Measurements from ENCODE around the gene DHODH. TPM values are rescaled to one million over a fixed set of nuclear protein-coding genes. Genes with fewer than 3 reads are reported as not detected.
A peak's percentile ranks its signal among the peaks of the same experiment; 100 is the strongest.

Gene DHODH
- total RNA-seq, 1 experiment from 2014 or later, result 4.6 TPM

DNA sequence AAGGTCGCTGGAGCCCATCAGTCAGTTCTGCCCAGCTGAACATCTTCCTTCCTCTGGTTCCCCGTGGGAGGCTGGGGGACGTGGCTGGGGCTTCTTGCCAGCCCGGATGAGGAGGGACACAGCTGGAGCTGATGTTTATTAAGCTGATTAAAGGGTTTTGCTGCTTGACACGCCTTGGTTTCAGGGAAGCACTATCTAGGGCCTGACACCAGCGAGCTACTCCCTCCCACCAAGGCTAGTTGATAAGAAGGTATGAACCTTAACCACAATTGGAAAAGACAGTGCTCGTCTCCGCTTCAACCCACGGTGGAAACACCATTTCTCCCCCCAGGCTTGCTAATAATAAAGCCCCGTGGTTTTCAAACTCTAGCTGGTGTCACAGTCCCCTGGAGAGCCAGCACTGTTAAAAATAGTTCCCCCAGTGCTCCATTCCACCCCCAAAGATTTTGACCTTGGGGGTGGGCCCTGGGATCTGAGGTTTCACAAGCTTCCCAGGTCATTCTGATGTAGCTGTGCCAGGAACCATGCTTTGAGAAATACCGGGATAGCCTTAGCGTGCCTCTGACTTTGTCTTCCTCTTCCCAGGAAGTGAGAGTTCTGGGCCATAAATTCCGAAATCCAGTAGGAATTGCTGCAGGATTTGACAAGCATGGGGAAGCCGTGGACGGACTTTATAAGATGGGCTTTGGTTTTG is 5.5 kb downstream of the DHODH start:
- no peak for DNase-seq (ENCODE audit: low spot score)

DNA sequence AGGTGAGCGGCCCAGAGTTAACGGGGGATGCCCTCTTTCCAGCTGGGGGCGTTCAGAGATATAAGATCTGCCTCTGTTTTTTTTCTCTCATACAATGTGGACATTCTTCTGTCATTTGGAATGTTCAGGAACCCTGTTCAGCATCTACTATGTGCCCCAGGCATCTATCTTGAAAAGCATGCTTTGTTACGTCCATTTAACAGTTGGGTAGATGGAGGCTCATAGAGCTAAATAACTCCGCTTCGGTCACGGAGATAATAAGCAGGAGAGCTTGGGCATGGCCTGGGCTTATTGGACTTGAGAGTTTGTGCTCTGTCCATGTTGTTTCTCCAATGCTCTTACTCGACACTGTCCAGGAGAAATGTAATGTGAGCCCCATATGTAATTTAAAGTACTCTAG is 6.1 kb downstream of the DHODH start:
- no peak for DNase-seq (ENCODE audit: low spot score)

- DNase-seq (ENCODE audit: low spot score), result no peak
These were observed 6.6 kb downstream of the DHODH start for GRCh38 chr16:72015124-72015523.

- no peak for DNase-seq (ENCODE audit: low spot score)
These were observed 9.9 kb downstream of the DHODH start for GRCh38 chr16:72018470-72018869.

DNA sequence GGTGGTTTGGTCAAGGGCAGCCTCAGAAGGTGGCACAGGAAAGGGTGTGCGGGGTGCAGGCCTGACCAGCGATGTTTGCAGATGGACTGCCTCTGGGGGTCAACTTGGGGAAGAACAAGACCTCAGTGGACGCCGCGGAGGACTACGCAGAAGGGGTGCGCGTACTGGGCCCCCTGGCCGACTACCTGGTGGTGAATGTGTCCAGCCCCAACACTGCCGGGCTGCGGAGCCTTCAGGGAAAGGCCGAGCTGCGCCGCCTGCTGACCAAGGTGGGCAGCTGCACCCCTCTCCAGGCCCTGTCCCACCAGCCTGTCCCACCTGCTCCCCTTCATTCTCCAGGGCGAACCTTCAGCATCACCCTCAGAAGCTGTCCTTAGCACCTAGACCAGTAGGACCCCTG is 12.5 kb downstream of the DHODH start:
- no peak for DNase-seq (ENCODE audit: low spot score)

- no peak for DNase-seq (ENCODE audit: low spot score)
These were observed 13.6 kb downstream of the DHODH start for GRCh38 chr16:72022127-72022526.

- DNase-seq (ENCODE audit: low spot score), result no peak
These were observed 15.4 kb downstream of the DHODH start for GRCh38 chr16:72023962-72024361.

- no peak for DNase-seq (ENCODE audit: low spot score)
These were observed 16.4 kb downstream of the DHODH start for GRCh38 chr16:72024862-72025382.

DNA sequence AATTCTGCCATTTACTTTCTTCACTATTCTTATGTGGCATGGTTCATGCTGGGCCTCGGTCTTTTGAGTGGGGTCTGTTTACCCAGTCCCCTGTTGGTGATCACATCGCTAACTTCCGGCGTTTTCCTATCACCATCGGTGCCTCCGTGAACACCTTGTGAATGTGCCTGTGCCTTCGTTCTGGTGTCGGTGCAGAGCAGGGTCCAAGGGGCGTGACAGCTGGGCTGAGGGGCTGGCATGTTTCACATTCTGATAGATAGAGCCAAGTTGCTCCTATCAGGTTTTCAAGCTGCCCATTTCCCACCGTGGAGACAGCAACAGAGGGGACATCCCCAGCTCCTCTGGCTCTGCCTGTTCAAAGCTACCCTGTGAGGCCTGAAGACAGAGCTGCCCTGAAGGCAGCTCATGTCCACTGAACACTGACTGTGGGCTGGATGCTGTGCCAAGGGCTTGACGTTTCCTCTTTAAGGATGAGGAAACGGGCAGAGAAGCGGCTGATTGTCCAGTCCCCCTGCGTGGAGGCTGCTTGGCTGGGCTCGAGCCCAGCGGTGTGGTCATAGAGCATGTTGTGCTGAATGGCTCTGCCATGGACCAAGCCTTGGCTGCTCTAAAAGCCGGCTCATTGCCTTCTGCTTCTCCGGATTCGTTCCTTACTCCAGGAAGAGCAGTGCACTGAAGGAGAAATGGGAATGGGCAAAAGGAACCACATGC is 17.0 kb downstream of the DHODH start:
- DNase-seq (ENCODE audit: low spot score), result no peak

DNA sequence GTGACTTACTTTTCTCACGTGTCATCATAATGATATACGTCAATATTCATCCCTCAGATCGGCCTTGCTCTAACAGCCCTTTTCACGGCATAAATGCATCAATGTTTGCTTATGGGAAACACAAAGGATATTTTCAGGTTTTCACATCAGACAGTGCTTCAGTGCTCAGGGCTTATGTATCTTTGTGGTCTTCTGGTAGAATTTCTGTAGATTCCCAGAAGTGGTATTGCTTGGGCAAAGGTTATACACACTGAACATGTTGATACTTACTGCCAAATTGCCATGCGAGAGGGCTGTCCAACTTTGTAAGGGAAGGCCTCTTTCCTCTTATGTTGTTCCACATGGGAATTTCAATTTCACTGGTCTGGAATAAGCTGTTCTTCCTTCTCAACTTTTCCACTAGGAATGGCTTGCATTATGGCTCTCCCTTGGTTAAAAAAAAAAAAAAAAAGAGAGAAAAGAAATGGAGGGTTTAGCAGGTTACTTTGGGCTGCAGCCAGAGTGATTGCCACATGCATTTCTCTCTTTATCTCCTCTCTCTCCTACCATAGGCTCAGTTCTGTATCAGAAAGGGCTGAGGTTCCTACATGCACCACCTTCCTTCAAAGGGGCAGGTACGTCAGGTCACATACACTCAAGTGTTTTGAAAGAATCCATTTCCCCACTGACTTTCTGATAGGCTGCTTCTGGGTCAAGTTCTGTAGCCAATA is 19.3 kb downstream of the DHODH start:
- DNase-seq (ENCODE audit: low spot score), result no peak

DNA sequence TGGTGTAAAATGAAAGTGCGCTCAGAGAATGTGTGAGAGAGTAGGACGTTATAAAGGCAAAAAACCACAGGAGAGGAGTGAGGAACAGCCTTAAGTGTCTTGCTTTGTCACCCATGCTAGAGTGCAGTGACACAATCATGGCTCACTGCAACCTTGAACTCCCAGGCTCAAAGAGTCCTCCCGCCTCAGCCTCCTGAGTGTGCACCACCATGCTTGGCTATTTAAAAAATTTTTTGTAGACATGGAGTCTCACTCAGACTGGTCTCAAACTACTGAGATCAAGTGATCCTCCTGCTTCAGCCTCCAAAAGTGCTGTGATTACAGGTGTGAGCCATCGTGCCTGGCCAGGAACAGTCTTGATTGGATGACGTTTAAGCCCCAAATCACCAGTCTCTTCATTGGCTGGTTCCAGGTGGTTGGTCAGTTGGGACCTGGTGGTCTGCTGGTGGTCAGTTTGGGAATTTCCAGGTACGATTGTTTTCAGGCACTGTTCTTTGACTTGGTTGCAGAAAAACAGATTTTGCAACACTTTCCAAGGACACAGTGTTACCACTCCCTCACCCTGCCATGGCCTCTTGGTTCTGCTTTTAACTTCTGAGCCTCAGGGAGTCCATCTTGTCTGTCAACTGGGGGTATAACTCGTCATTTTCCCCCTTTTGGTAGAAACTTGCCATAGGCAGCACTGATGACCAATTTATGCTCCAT is 21.2 kb downstream of the DHODH start:
- no peak for DNase-seq (ENCODE audit: low spot score)

DNA sequence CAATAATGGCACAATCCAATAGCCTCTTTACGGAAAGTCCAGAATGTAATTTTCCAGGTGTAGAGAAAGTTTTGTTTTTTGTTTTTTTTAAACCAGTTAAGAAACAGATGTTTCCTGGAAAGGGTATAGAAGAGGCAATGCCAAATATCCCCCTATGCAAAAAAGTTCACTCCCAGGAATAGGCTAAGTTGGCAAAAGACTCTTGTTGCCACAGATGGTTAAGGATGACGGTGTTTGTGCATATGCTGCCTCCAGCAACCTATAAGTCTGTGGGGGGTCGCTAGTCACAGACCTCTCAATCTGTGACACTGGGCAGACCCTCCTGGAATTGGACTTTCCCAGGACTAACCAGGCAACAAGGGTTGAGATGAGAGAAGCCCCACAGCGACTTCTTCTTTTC is 24.9 kb downstream of the DHODH start:
- no peak for DNase-seq (ENCODE audit: low spot score)

DNA sequence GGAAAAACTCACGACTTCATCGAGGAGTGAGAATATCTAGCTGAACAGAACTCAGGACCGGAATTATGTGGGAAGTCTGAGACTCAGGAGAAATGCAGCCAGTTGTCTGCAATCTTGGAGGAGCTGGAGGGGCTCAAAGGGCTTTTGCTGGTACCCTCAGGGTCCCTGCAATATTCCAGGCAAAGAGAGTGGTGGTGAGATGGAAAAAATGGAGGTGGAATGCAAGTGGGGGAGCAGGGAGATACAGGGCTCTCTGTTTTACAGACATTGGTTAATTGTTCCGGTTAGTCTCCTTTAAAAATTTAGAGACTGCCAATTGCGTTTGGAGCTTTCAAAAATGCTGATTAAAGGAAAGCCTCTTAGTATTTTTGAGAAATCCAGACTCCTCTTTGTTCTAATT is 27.6 kb downstream of the DHODH start:
- no peak for DNase-seq (ENCODE audit: low spot score)

DNA sequence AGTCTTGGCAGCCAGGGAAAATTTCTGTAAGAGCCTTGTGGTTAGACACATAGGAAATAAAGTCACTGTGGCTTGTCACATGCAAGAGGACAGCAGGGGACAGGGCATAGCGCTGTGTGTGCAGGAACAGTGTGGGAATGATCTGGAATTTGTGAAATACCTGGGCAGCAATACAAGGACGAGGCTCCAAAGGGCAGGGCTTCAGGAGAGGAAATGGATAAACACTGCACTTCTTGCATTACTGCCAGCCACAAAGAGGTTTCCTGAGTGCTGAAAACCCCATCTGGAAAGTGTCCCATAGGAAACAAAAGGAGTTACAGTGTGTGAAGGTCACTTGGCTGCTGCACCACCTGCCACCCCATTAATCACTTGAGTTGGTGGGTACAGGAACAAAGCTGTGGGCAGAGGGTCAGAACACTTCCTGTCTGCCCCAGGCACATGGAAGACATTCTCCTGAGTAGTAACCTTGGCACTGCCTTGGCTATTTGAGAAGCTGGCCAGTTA is 33.7 kb downstream of the DHODH start:
- DNase-seq (ENCODE audit: low spot score), result peak; percentile 30

GRCh38 chr16:72043058-72043457 is 34.5 kb downstream of the DHODH start:
- DNase-seq (ENCODE audit: low spot score), result no peak

- DNase-seq (ENCODE audit: low spot score), result no peak
These were observed 35.0 kb downstream of the DHODH start for GRCh38 chr16:72043539-72043938.

DNA sequence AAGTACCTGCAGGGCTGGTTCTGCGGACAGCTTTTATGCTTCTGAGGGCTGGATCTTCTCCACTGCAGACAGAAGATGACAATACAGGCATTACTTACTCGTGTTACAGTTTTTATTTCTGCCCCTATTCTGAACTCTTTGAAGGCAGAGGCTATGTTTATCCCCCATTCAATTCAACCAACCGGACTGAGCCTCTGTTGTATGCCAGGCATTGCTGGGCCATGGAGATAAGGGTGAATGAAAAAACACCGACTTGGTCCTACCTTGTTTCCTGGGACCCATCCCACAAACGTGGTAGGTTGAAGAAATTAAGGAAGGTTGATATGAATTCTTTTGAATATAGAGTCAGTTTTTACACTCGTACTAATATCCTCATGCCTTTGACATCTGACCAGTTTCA is 35.8 kb downstream of the DHODH start:
- DNase-seq (ENCODE audit: low spot score), result no peak

DNA sequence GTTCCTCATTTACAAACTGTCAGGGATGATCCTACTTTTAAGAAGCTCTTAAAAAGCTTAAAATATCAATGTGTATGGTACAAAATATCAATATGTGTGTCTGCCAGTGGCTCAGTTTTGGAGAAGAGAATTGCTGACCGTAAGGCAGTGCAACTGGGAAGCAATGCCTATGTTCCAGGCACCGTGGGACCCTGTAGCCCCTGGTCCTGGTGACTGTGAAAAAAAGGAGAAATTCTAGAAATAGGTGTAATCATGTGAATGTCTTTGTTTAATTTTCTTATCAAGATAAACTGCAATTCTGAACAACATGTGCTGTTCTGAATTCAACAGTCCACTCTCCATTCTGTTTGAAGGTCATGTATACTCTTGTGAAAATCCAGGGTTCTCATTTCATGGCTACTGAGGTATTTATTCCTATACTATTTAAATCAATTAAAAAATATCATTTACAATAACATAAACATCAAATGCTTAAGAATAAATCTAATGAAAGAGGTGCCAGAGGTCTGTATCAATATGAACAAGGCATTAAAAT is 36.3 kb downstream of the DHODH start:
- no peak for DNase-seq (ENCODE audit: low spot score)

- DNase-seq (ENCODE audit: low spot score), result no peak
These were observed 40.6 kb downstream of the DHODH start for GRCh38 chr16:72049110-72049509.

GRCh38 chr16:72050769-72051464 is 42.4 kb downstream of the DHODH start:
- no peak for DNase-seq (ENCODE audit: low spot score)

DNA sequence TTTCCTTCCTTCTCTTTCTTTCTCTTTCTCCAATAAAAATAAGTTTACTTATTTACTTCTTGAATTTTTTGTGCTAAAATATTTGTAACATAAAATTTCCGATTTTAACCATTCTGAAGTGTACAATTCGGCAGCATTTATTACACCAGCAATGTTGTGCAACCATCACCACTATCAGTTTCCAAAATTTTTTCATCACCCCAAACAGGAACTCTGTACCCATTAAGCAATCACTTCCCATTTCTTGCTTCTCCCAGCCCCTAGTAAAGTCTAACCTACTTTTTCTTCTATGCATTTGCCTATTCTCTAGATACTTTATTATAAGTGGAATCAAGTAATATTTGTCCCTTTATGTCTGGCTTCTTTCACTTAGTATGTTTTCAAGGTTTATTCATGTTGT is 43.3 kb downstream of the DHODH start:
- no peak for DNase-seq (ENCODE audit: low spot score)

All from H4 (cell line).